Testis (tissue), 3 donors: Measurements from ENCODE around the gene PNPLA2. TPM values are rescaled to one million over a fixed set of nuclear protein-coding genes. Genes with fewer than 3 reads are reported as not detected.

ENCODE experiments used
- DNase-seq: peaks from one replicate; pipeline ENCODE4 v3.0.0-alpha.2; 2019
- H3K27ac ChIP-seq, 2 donors: fragments of 200-600 bp; sonication (generic); one replicate each; pipeline ENCODE4 v1.5.1; 2019
- H3K27me3 ChIP-seq: fragments of 200-600 bp; sonication (generic); one replicate; pipeline ENCODE4 v1.5.1; 2019
- H3K36me3 ChIP-seq: fragments of 200-600 bp; sonication (generic); one replicate; pipeline ENCODE4 v1.5.1; 2017; ENCODE audit warnings: low read depth; ENCODE audit errors: missing control alignments
- H3K4me1 ChIP-seq: fragments of 200-600 bp; sonication (generic); one replicate; pipeline ENCODE4 v1.5.1; 2019
- H3K4me3 ChIP-seq, 2 donors: fragments of 200-600 bp; sonication (generic); one replicate each; pipeline ENCODE4 v1.5.1; 2017 to 2019
- H3K9me3 ChIP-seq: fragments of 200-600 bp; sonication (generic); one replicate; pipeline ENCODE4 v1.5.1; 2017
- POLR2A ChIP-seq: fragments of 450-650 bp; IDR thresholded peaks from one replicate; pipeline ENCODE4 v1.6.1; 2017; ENCODE audit warnings: antibody characterized with exemption, mild to moderate bottlenecking, moderate library complexity
- WGBS, 2 donors: methylation state at CpG; one replicate each; pipeline ENCODE4 v1.1.5; 2018; 5-methylcytosine and 5-hydroxymethylcytosine counted together
- intact Hi-C: fragments of 100-400 bp; cut with DNase I; formaldehyde crosslinking; loops from one replicate; pipeline ENCODE4 v1.15.1; 2023; ENCODE audit warnings: low total_unique reads
- polyA plus RNA-seq: library from polyadenylated mRNA; stranded (reverse); fragments of 350-450 nt; fragmentation: Illumina TruSeq; extraction: RNeasy Lipid Tissue Mini Kit (QIAGEN cat#74804); gene quantifications from one replicate; pipeline ENCODE4 v1.2.3, GENCODE V29; 2014; ENCODE audit warnings: low read depth, low replicate concordance; ENCODE audit not compliant: insufficient read depth
- total RNA-seq, 2 donors: library from RNA; depleted of rRNA; stranded (reverse); fragments of >200 nt; gene quantifications; one replicate each; pipeline ENCODE4 v1.2.3, GENCODE V29; 2016
- TF ChIP-seq, protein P1 (sequence below), 3 experiments: fragments of 450-650 bp in 2 of 3; fragments of 200-600 bp in 1 of 3; sonication (generic) in 1 of 3; IDR thresholded peaks; one replicate each; pipeline ENCODE4 v1.5.1; 2016 to 2019; ENCODE audit warnings: antibody characterized with exemption in 3 of 3, mild to moderate bottlenecking in 2 of 3, moderate library complexity in 1 of 3

Gene PNPLA2
- total and polyA plus RNA-seq, 3 donors from 2014 or later = 86.7 to 108 (median 96.7) TPM

DNA sequence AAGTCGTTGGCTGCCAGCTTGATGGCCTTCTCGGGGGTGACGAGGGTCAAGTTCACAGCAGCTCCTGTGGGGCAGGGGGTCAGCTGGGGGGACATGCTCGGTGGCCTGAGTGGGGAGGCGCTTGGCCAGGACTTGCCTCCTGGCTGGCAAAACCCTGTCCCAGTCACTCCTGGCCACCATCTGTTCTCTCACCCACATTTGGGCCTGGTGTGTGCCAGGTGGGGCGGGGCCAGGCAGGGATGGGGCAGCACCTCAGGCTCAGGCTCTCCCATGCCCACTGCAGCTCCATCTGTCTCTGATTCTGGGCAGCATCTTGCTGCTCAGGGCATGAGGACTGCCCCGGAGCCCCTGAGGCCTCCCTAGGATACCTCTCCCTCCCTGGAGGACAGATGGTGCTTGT lies 25.2 kb upstream of the PNPLA2 start:
- no peak for DNase-seq
- Histone ChIP-seq H3K4me3 (no peak overlapping the region), H3K4me1 (peaks cover 26% of the 10 kb centered on the region), H3K27ac (no peak overlapping the region), H3K27me3 (no peaks in the 10 kb centered on the region), H3K9me3 (no peaks in the 10 kb centered on the region), H3K36me3 (no peaks in the 10 kb centered on the region)
- intact Hi-C loops = no loop called here
- TF ChIP-seq, protein P1, sequence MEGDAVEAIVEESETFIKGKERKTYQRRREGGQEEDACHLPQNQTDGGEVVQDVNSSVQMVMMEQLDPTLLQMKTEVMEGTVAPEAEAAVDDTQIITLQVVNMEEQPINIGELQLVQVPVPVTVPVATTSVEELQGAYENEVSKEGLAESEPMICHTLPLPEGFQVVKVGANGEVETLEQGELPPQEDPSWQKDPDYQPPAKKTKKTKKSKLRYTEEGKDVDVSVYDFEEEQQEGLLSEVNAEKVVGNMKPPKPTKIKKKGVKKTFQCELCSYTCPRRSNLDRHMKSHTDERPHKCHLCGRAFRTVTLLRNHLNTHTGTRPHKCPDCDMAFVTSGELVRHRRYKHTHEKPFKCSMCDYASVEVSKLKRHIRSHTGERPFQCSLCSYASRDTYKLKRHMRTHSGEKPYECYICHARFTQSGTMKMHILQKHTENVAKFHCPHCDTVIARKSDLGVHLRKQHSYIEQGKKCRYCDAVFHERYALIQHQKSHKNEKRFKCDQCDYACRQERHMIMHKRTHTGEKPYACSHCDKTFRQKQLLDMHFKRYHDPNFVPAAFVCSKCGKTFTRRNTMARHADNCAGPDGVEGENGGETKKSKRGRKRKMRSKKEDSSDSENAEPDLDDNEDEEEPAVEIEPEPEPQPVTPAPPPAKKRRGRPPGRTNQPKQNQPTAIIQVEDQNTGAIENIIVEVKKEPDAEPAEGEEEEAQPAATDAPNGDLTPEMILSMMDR (IDR thresholded peaks at IDR 0.05) = no peak
- no peak for TF ChIP-seq POLR2A
- 89 to 90% methylated on average over 4 to 7 of the region's 7 CpGs for WGBS, 2 donors

DNA sequence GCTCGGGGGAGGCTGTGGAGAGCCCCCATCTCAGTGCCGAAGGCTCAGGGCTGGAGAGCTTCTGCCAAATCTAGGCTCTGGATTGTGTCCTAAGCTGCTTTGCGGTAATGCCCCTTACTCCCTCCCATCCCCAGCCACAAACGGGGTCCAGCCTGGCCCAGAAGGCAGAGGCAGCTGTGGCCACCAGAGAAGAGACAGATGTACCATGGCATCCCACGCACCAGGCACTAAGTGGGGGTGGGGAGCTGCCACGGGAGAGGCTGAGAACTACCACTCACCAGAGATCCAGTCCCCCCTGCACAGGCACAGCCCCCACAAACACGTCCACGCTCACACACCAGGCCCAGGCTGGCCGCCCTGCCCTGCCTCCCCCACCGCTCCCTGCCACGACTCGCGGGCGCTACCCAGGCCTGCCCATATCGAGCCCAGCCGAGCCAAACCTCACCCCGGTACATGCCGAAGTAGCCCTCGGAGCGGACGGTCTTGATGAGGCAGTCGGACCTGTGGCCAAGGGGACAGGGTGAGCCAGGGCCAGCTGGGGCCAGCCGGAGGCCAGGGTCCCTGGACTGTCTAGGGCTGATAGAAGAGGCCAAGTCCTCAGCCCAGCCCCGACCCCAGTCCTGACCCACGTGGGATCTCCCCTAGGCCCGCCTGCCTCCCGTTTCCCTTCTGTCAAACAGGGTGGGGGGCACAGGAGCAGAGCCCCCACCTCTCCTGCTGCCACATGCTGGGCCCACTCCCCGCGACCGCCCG lies 24.5 kb upstream of the PNPLA2 start:
- no peaks in the 10 kb centered on the region for H3K36me3 ChIP-seq
- H3K27ac ChIP-seq = no peak overlapping the region
- H3K27me3 ChIP-seq = no peaks in the 10 kb centered on the region
- DNase-seq = no peak
- intact Hi-C loops = no loop called here
- 84% methylated on average over 31 of the region's 31 CpGs; no CpG with 5 or more reads in 1 of the 2 donors for WGBS, 2 donors
- H3K4me1 ChIP-seq = peaks cover 27% of the 10 kb centered on the region
- H3K4me3 ChIP-seq = no peak overlapping the region
- TF ChIP-seq POLR2A = no peak
- TF ChIP-seq, protein P1 (IDR thresholded peaks at IDR 0.05) = no peak
- H3K9me3 ChIP-seq = no peaks in the 10 kb centered on the region

DNA sequence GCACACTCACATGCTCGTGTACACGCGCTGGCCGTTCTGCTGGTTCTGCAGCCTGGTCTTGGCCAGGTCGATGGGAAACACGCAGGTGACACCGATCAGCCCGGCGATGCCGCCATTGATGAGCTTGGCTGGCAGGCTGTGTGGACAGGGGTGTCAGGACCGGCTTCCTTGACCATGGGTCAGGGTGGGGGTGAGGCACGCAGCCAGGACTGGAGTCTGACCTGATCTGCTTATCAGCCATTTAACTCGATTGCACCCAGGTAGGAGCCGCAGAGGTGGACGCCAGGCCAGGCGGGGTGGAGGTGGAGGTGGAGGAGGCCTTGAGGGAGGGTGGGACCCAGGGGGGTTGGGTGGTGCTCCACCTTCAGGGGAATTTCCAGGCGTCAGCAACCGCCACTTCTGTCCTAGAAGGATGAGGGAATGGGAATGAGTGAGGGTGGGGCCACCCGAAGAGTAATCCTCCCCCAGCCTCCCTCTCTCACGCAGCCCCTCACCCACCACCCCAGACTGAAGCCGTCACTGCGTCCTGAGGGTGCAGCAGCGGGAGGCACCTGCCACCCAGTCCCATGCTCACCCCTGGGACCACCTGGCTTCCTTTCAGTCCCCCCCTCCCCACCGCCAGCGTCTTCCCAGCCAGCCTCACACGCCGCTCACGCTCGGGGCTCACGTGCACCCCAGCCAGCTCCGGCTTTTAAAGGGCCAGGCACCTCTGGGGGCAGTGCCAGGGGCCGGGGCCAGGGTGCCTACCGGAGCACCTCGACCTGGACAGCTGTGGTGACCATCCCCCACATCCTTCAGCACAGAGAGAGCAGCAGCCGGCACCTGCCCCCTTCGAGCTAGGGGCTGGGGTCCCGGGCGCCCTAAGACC lies 23.7 kb upstream of the PNPLA2 start:
- no peaks in the 10 kb centered on the region for H3K27me3 ChIP-seq
- peak overlapping the region; percentile 13 to 76 for H3K4me3 ChIP-seq
- H3K27ac ChIP-seq = peak overlapping the region; percentile 64 to 83
- DNase-seq = peak; percentile 56
- peaks cover 27% of the 10 kb centered on the region for H3K4me1 ChIP-seq
- no peak for TF ChIP-seq POLR2A
- TF ChIP-seq, protein P1 (IDR thresholded peaks at IDR 0.05) = no peak
- no peaks in the 10 kb centered on the region for H3K36me3 ChIP-seq
- WGBS, 2 donors = 56 to 60% methylated on average over 12 to 38 of the region's 38 CpGs
- intact Hi-C loops = no loop called here
- H3K9me3 ChIP-seq = no peaks in the 10 kb centered on the region

DNA sequence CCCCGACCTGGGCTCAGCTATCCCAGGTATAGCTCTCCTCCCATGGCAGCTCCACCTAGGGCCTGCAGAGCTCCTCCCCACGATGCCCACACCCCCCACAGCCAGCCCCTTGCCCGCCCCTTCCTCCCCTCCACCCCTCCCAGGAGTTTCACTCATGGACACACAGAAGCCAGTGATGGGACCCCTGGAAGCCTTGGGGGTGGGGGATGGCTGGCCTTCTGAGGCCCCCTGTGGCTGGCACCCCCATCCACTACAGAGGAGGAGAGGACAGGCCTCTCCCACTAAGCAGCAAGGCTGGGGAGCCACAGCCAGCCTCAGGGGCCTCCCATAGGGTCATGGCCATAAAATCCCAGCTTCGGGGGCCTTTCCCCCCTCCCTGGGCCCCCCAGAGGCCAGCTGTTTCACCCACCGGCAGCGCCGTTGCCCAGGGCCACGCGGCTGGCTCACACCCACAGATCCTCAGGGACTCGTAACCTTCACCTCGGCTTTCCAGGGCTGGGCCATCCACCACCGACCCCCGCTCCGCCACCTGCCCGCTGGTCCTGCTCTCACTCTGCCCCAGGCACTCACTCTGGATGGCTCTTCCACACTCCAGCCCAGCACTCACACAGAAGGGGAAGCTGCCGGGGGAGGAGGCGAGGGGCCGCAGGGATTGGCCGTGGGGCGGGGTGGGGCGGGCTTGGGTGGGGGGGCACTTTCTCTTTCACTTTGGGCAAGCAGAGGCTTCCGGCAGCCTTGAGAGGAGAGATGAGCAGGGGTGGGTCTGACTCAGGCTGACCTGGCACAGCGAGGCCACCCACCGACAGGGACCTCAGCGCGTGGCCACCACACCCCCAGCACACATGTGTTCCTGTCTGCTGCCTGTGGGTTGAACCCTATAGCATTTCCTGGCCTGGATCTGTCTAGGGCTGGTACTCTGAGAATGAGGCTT lies 22.8 kb upstream of the PNPLA2 start:
- Histone ChIP-seq H3K27me3 (no peaks in the 10 kb centered on the region), H3K9me3 (no peaks in the 10 kb centered on the region), H3K27ac (peak overlapping the region; percentile 64 to 83), H3K36me3 (no peaks in the 10 kb centered on the region), H3K4me1 (peaks cover 27% of the 10 kb centered on the region), H3K4me3 (peak overlapping the region; percentile 13 to 76)
- intact Hi-C loops = no loop called here
- peak; percentile 78 for DNase-seq
- no peak for TF ChIP-seq POLR2A
- TF ChIP-seq, protein P1 (IDR thresholded peaks at IDR 0.05) = no peak
- WGBS, 2 donors = 36% methylated on average over 24 of the region's 26 CpGs; no CpG with 5 or more reads in 1 of the 2 donors
